GM19099 (cell line): ENCODE measurements around the gene FKBP8.

ENCODE experiments used
- POLR2A ChIP-seq: IDR thresholded peaks from 3 replicates; pipeline ENCODE4 v1.6.1; 2011; ENCODE audit warnings: low read depth; ENCODE audit not compliant: insufficient read length; ENCODE audit errors: extremely low read depth

Gene FKBP8

DNA sequence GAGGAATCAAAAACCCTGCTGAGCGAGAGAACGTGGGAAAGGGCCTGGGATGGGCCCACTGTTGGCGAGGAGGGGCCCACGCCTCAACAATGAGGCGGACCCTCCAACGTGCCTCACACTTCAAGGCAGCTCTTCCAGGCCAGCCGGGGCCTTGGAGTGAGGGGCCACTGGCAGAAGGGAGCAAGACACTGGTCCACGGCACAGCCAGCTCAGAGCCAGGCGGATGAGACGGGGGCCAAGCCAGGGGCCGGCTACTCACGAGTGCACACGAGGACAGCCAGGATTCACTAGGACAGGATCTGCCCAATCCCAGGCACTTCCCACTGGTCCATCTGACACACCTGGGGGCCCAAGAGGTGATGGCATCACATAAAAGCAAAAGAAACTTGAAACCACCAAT, 42.0 kb downstream of the FKBP8 start:
- no peak for TF ChIP-seq POLR2A

- no peak for TF ChIP-seq POLR2A
These were observed 42.6 kb downstream of the FKBP8 start for GRCh38 chr19:18500799-18501198.

- no peak for TF ChIP-seq POLR2A
These were observed 43.0 kb downstream of the FKBP8 start for GRCh38 chr19:18500376-18500775.

- no peak for TF ChIP-seq POLR2A
These were observed 44.2 kb downstream of the FKBP8 start for GRCh38 chr19:18499055-18499775.

GRCh38 chr19:18496980-18497256, 46.5 kb downstream of the FKBP8 start:
- TF ChIP-seq POLR2A = no peak

DNA sequence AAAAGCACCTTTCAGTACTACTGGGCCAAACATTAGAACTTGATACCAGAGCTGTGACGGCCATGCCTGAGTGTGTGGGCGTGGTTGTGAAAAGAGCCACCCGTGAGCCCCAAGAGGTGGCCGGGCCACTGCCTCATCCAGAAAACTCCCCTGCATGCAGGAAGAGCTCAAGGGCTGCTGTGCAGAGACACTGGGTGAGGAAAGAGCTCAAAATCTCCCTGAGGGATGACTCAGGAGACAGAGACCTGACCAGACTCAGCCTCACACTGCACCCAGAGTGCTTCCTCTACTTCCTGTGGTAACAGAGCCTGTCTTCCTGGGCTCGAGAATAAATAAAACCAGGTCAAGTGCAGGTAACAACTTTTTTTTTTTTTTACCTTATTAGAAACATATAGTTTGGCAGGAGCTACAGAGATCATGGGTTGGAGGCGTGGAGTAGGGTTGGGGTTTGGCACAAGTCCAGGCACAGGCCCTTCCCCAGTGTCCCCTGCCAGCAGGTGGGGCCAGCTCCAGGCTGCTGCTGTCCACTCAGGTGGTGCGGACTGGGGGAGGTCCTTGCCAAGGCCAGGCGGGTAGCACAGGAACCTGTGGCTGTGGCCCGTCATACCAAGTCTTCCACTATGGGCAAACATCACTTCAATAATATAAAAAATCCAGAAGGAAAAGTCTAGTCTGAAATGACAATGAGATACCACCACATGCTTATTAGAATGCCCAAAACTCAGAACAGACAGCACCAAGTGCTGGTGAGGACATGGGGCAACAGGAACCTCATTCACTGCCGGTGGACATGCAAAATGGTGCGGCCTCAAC, 47.0 kb downstream of the FKBP8 start:
- TF ChIP-seq POLR2A = no peak

DNA sequence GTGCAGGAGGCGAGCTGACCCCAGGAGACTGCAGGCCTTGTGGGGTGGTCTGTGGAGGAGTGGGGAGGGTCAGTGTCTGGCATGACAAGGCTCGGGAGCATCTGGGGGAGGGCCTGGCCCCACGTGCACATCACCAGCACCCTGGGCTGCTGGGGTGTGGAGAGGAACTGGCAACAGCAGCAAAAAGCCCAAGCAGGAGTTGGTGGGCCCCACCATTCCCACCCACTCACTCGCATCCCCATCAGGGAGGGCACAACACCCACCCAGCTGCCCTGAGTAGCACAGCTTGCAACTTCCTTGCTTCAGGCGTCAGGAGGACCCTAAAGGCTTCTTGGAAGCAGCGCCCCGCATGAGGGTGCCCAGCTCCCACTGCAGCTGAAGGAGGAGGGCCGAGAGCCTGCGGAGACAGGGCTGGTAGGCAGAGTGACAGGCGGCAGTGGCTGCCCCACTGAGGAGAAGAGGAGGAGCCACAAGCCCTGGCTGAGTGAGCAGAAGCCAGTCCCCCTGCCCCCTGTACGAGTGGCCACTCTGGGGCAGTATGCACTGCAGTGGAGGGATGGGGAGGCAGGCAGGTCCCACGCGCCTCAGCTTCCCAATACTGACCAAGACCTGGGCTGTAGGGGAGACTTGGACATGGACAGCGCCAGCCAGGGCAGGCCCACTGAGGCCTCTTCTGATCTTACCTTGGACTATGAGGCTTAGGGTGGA, 48.0 kb downstream of the FKBP8 start:
- TF ChIP-seq POLR2A = no peak

GRCh38 chr19:18494267-18494607, 49.1 kb downstream of the FKBP8 start:
- no peak for TF ChIP-seq POLR2A

DNA sequence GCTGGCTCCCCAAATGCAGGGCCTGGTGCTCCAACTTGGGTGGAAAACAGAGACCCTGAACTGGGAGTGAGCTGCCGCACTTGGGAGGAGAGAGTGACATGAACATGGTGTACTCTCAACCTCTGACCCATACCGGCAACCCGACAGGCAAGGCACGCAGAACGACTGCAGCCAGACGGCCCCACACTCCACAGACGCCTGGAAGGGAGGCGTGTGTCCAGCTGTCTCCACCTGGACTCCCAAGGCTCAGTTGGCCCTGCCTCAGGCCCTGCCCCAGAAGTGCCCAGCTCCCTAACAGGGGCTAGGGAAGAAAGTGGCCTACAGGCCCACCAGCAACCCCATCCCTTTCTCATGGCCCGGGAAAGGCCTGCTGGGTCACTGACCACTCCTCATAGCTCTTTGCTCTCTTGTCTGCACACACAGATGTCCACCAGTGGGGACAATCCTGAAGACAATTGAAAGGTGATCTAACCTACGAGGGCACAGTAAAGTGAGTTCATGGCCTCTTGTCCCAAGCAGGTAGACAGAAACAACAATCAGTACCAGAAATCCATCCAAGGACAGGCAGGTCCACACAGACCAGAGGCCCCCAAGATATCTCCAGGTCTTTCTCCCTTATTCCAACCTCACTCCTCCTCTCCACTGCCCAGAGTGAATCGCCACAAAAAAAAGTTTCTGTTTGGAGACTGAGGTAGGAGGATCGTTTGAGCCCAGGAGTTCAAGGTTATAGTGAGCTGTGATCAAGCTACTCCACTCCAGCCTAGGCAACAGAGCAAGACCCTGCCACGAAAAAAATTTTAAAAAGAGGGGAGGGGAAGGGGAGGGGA, 49.7 kb downstream of the FKBP8 start:
- TF ChIP-seq POLR2A = no peak

DNA sequence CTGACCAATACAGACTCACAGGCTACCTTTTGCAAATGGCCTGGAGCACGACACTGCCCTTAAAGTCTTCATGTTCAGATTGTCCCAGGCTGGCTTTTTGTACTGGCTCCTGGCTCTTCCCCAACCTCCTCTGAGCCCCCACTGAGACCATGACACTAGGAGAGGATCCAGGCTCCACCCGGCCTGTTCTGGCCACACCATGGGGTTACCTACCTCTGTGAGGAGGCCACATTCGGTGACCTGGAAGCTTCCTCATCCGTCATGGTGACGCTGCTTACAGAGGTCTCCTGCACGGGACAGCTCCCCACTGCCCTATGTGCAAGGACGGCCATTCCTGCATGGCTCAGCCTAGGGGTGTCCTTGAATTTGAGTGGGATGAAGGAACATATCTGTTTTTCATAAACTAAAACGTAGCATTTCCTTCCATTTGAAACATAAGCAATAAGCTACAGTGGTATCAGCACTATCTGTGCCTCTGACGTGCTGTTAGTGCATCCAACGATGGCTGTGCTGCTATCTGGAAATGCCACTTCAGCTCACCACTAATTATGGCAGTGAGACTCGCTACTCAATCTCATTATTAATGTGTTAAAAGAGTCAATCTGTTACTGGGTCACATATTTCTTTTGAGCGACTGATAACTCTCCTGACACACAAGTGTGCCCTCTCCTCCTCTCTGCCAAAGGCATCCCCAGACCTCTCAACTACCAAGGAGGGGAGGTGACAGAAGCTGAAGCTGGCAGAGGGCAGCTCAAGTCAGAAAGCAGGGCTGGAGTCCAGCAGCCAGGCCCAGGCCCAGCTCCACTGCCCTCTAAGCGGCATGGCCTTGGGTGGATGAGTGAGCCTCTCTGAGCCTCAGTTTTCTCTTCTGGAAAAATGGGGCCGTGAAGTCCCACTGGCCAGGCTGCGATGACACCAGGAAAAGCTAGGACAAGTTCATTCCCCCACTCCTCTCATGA, 51.1 kb downstream of the FKBP8 start:
- no peak for TF ChIP-seq POLR2A

DNA sequence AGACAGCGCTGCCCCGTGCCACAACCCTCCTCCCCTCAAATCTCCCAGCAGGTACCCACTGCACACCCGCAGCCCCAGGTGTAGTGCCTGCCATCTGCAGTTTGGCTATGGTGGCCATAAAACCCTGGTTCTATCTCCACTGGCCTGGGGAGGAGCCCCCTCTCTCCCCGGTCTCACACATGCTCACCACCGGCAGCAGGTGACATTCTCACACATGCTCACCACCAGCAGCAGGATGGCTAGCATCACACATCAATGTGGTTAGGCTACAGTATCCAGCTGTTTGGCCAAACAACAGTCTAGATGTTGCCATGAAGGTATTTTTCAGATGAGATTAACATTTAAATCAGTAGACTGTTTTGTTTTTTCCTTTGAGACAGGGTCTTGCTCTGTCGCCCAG, 52.6 kb downstream of the FKBP8 start:
- no peak for TF ChIP-seq POLR2A

DNA sequence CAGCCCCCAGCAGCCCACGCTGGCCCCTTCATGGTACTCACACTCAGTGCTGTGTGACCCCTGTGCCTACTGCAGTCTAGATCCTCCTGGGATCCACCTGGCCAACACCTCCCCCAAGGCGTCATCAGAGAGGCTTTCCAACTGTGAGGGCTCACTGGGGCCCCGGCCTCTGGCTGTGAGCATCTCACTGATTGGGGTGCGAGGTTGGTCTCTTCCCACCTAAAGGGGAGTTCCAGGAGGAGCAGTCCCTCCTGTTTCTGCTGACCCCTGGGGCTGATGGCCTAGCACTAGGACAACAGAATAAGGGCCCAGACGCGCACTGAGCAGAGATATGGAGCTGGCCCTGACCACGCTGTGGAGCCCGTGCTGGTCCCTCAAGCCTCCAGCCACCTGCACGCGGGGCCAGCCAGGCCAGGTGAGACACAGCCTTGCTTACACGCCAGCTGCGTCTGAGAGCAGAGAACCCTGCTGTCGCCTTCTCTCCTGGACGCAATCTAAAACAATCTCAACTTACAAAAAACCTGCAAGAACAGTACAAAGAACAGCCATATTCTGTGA, 53.7 kb downstream of the FKBP8 start:
- no peak for TF ChIP-seq POLR2A

DNA sequence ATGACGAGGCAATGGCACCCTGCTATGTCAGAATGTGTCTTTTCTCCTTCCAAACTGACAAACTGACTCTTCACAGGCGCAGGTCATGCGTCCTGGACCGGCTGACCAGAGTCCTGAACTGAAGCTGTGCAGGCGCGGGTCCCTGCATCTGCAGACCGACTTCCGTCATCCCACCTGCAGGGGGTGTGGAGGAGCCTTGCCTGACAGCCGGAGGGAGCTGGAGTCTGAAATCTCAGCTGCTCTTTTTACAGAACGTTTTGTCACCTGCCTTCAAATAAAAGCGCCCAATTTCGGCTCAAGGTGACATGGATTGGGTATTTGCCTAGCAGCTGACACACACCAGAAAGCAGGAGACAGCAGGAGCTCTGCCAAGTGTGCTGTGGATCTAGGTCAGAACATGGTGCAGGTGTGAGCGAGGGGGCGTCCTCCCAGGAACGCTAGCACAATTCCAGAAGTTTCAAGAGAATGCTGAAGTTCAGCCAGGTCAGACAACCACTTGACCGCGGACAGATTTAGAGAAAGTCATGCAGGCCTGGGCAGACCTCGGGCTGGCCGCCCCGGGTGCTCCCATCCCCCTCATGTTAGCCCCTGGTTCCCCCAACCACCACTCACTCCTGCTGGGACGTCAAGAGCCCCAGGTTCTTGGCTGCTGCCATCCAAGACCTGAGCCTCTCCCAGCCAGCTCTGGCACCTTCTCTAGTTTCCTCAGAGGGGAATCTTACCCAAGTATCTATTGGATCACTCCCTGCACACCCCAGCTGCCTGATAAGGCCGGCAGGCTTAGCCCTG, 54.3 kb downstream of the FKBP8 start:
- TF ChIP-seq POLR2A = no peak
